ENCODE data around the gene RYR2. TPM values are rescaled to one million over a fixed set of nuclear protein-coding genes. Genes with fewer than 3 reads are reported as not detected.
"Not testable (repeated sequence)": the region's sequence is repeated elsewhere in the genome, so short reads cannot be mapped to it uniquely, and the experiment has no call there.

Gene RYR2
- total RNA-seq, 1 experiment from 2014 or later = 0.90 TPM

DNA sequence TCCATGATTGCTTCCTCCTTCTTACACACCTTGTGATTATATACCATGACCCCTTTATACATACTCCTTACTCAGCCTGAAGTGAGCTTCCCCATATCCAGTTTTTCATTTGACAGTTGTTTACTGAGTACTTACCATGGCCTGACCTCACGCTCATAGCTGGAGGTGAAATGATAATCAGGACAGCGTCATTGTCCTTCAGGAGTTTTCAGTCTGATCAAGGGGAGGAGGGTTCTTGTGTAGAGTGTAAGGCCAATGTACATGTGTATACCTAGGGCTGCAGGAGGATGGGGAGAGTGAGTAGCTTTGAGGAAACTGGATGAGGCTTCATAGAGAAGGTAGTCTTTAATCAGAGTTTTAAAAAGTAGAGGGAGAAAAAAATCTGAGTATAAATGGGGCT lies 325.8 kb downstream of the RYR2 start:
- H3K4me3 Mint-ChIP-seq (ENCODE audit: low read depth, unreplicated experiment) = no peak overlapping the region
- no peaks in the 10 kb centered on the region for H3K36me3 Mint-ChIP-seq (ENCODE audit: insufficient read depth, unreplicated experiment)
- BruUV-seq (replicated peaks) = no TSS peak
- intact Hi-C loops (cut with micrococcal nuclease; ENCODE audit: unreplicated experiment) = loop anchor here (5.0 kb wide), 1 partner anchor 255 kb away; no protein-coding TSS in a partner anchor
- H3K9me3 Mint-ChIP-seq (ENCODE audit: low read depth, unreplicated experiment) = peaks cover 2% of the 10 kb centered on the region
- DNase-seq = no peak
- H3K27ac Mint-ChIP-seq (ENCODE audit: unreplicated experiment) = no peak overlapping the region
- no peak for TF ChIP-seq CTCF (IDR thresholded peaks at IDR 0.05; ENCODE audit: unreplicated experiment)
- H3K4me1 Mint-ChIP-seq (ENCODE audit: low read depth, unreplicated experiment) = no peaks in the 10 kb centered on the region
- no peaks in the 10 kb centered on the region for H3K27me3 Mint-ChIP-seq (ENCODE audit: unreplicated experiment)
- CTCF ChIA-PET = no interaction called here

DNA sequence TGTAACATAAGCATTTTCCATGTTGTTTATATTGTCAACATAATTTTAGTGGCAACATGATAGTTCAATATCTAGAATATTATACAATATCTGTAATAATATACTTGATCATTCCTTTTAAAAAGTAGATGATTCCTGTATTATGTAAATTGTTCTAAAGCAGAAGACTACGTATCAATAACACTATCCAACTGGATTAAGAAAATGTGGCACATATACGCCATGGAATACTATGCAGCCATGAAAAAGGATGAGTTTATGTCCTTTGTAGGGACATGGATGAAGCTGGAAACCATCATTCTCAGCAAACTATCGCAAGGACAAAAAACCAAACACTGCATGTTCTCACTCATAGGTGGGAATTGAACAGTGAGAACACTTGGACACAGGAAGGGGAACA lies 329.5 kb downstream of the RYR2 start:
- intact Hi-C loops (cut with micrococcal nuclease; ENCODE audit: unreplicated experiment) = loop anchor here (10.0 kb wide), 1 partner anchor 337 kb away; no protein-coding TSS in a partner anchor
- CTCF ChIA-PET; H3K9me3 Mint-ChIP-seq (ENCODE audit: low read depth, unreplicated experiment); BruUV-seq (replicated peaks); H3K27me3 Mint-ChIP-seq (ENCODE audit: unreplicated experiment); H3K36me3 Mint-ChIP-seq (ENCODE audit: insufficient read depth, unreplicated experiment); H3K4me3 Mint-ChIP-seq (ENCODE audit: low read depth, unreplicated experiment); DNase-seq; H3K27ac Mint-ChIP-seq (ENCODE audit: unreplicated experiment); H3K4me1 Mint-ChIP-seq (ENCODE audit: low read depth, unreplicated experiment): not testable (repeated sequence)

- Mint-ChIP-seq H3K9me3 (ENCODE audit: low read depth, unreplicated experiment) (no peaks in the 10 kb centered on the region), H3K36me3 (ENCODE audit: insufficient read depth, unreplicated experiment) (no peaks in the 10 kb centered on the region), H3K4me1 (ENCODE audit: low read depth, unreplicated experiment) (no peaks in the 10 kb centered on the region), H3K27me3 (ENCODE audit: unreplicated experiment) (no peaks in the 10 kb centered on the region), H3K27ac (ENCODE audit: unreplicated experiment) (no peak overlapping the region), H3K4me3 (ENCODE audit: low read depth, unreplicated experiment) (no peak overlapping the region)
- BruUV-seq (replicated peaks) = no TSS peak
- CTCF ChIA-PET = no interaction called here
- DNase-seq = no peak
- intact Hi-C loops (cut with micrococcal nuclease; ENCODE audit: unreplicated experiment) = no loop called here
- no peak for TF ChIP-seq CTCF (IDR thresholded peaks at IDR 0.05; ENCODE audit: unreplicated experiment)
These were observed 341.8 kb downstream of the RYR2 start for GRCh38 chr1:237383791-237384190.

- CTCF ChIA-PET = no interaction called here
- no peak for DNase-seq
These were observed 342.2 kb downstream of the RYR2 start for GRCh38 chr1:237384213-237384612.

More at GRCh38 chr1:237384213-237384612, 342.2 kb downstream of the RYR2 start:
- Mint-ChIP-seq H3K36me3 (ENCODE audit: insufficient read depth, unreplicated experiment) (no peaks in the 10 kb centered on the region), H3K4me3 (ENCODE audit: low read depth, unreplicated experiment) (no peak overlapping the region), H3K27me3 (ENCODE audit: unreplicated experiment) (no peaks in the 10 kb centered on the region), H3K4me1 (ENCODE audit: low read depth, unreplicated experiment) (no peaks in the 10 kb centered on the region), H3K9me3 (ENCODE audit: low read depth, unreplicated experiment) (no peaks in the 10 kb centered on the region), H3K27ac (ENCODE audit: unreplicated experiment) (no peak overlapping the region)
- intact Hi-C loops (cut with micrococcal nuclease; ENCODE audit: unreplicated experiment) = no loop called here
- TF ChIP-seq CTCF (IDR thresholded peaks at IDR 0.05; ENCODE audit: unreplicated experiment) = no peak
- BruUV-seq (replicated peaks) = no TSS peak

Data from Calu3 (cell line).